Osteocyte (in vitro differentiated cells): ENCODE measurements around the gene MRPS26. TPM values are rescaled to one million over a fixed set of nuclear protein-coding genes. Genes with fewer than 3 reads are reported as not detected.
"Not testable (repeated sequence)": the region's sequence is repeated elsewhere in the genome, so short reads cannot be mapped to it uniquely, and the experiment has no call there.

Source experiments
- DNase-seq: peaks from one replicate; pipeline ENCODE4 v3.0.0; 2021; ENCODE audit warnings: mixed read lengths; ENCODE audit not compliant: unreplicated experiment; ENCODE audit errors: extremely low spot score
- H3K27ac Mint-ChIP-seq: one replicate; pipeline ENCODE4 v1.8.0; 2021; ENCODE audit warnings: mild to moderate bottlenecking, mixed read lengths; ENCODE audit not compliant: unreplicated experiment
- H3K27me3 Mint-ChIP-seq: one replicate; pipeline ENCODE4 v1.8.0; 2021; ENCODE audit warnings: mixed read lengths; ENCODE audit not compliant: unreplicated experiment
- H3K36me3 Mint-ChIP-seq: one replicate; pipeline ENCODE4 v1.8.0; 2021; ENCODE audit warnings: mixed read lengths; ENCODE audit not compliant: unreplicated experiment
- H3K4me1 Mint-ChIP-seq: one replicate; pipeline ENCODE4 v1.8.0; 2021; ENCODE audit warnings: mixed read lengths; ENCODE audit not compliant: unreplicated experiment
- H3K4me3 Mint-ChIP-seq: one replicate; pipeline ENCODE4 v1.8.0; 2021; ENCODE audit warnings: mild to moderate bottlenecking, moderate library complexity, mixed read lengths; ENCODE audit not compliant: unreplicated experiment
- H3K9me3 Mint-ChIP-seq: one replicate; pipeline ENCODE4 v1.8.0; 2021; ENCODE audit warnings: mixed read lengths; ENCODE audit not compliant: unreplicated experiment
- CTCF ChIP-seq: fragments of 200-600 bp; sonication (generic); IDR thresholded peaks from 2 replicates; pipeline ENCODE4 v1.5.0; 2021; ENCODE audit warnings: antibody characterized with exemption, mild to moderate bottlenecking, moderate library complexity
- total RNA-seq: library from RNA; stranded (reverse); gene quantifications from 2 replicates; pipeline ENCODE4 v1.2.1, GENCODE V29; 2021

Gene MRPS26
- total RNA-seq, 1 donor from 2014 or later = 44.4 TPM

GRCh38 chr20:3010985-3011723 is 34.7 kb upstream of the MRPS26 start:
- H3K4me1 Mint-ChIP-seq = no peaks in the 10 kb centered on the region

GRCh38 chr20:3011752-3012151 is 34.1 kb upstream of the MRPS26 start:
- Mint-ChIP-seq H3K36me3 (peaks cover 37% of the 10 kb centered on the region), H3K4me1 (no peaks in the 10 kb centered on the region), H3K27ac (no peak overlapping the region), H3K9me3 (no peaks in the 10 kb centered on the region), H3K27me3 (no peaks in the 10 kb centered on the region), H3K4me3 (no peak overlapping the region)
- DNase-seq = no peak
- no peak for TF ChIP-seq CTCF

More at GRCh38 chr20:3010985-3011723, 34.7 kb upstream of the MRPS26 start:
- no peaks in the 10 kb centered on the region for H3K27me3 Mint-ChIP-seq
- peaks cover 33% of the 10 kb centered on the region for H3K36me3 Mint-ChIP-seq
- no peak for TF ChIP-seq CTCF
- no peak for DNase-seq
- no peaks in the 10 kb centered on the region for H3K9me3 Mint-ChIP-seq
- no peak overlapping the region for H3K27ac Mint-ChIP-seq
- H3K4me3 Mint-ChIP-seq = no peak overlapping the region

- DNase-seq = no peak
- no peaks in the 10 kb centered on the region for H3K9me3 Mint-ChIP-seq
- no peak for TF ChIP-seq CTCF
- H3K4me1 Mint-ChIP-seq = no peaks in the 10 kb centered on the region
- peaks cover 39% of the 10 kb centered on the region for H3K36me3 Mint-ChIP-seq
- H3K27me3 Mint-ChIP-seq = no peaks in the 10 kb centered on the region
- H3K4me3 Mint-ChIP-seq = no peak overlapping the region
- no peak overlapping the region for H3K27ac Mint-ChIP-seq
Observed at GRCh38 chr20:3013771-3014170, 32.1 kb upstream of the MRPS26 start.

- TF ChIP-seq CTCF = no peak
- Mint-ChIP-seq H3K4me1 (no peaks in the 10 kb centered on the region), H3K27me3 (no peaks in the 10 kb centered on the region), H3K4me3 (no peak overlapping the region), H3K27ac (no peak overlapping the region), H3K9me3 (no peaks in the 10 kb centered on the region), H3K36me3 (peaks cover 35% of the 10 kb centered on the region)
- no peak for DNase-seq
Observed at GRCh38 chr20:3014179-3014578, 31.7 kb upstream of the MRPS26 start.

- no peak for TF ChIP-seq CTCF
- H3K4me3 Mint-ChIP-seq = no peak overlapping the region
- H3K27me3 Mint-ChIP-seq = no peaks in the 10 kb centered on the region
- H3K9me3 Mint-ChIP-seq = no peaks in the 10 kb centered on the region
- no peak for DNase-seq
- no peaks in the 10 kb centered on the region for H3K4me1 Mint-ChIP-seq
- H3K36me3 Mint-ChIP-seq = peaks cover 31% of the 10 kb centered on the region
- H3K27ac Mint-ChIP-seq = no peak overlapping the region
Observed at GRCh38 chr20:3014662-3015061, 31.2 kb upstream of the MRPS26 start.

GRCh38 chr20:3015302-3015701 is 30.6 kb upstream of the MRPS26 start:
- H3K36me3 Mint-ChIP-seq = peaks cover 29% of the 10 kb centered on the region
- not testable (repeated sequence) for H3K9me3 Mint-ChIP-seq, H3K27ac Mint-ChIP-seq, H3K4me1 Mint-ChIP-seq, H3K4me3 Mint-ChIP-seq, DNase-seq, H3K27me3 Mint-ChIP-seq
